Stimulated activated CD4-positive, alpha-beta T cell treated with anti-CD3 and anti-CD28 coated beads, Interleukin-1b, Interleukin-23, amount 100 ng/mL, for 24 hours (primary cell): Measurements from ENCODE around the gene SLC19A3.
"Not testable (repeated sequence)": the region's sequence is repeated elsewhere in the genome, so short reads cannot be mapped to it uniquely, and the experiment has no call there.

Experiments used
- DNase-seq, 4 experiments: peaks; one replicate each; pipeline ENCODE4 v3.0.0-alpha.2; 2020; ENCODE audit warnings: low read depth in 4 of 4, low spot score in 1 of 4

Gene SLC19A3

DNA sequence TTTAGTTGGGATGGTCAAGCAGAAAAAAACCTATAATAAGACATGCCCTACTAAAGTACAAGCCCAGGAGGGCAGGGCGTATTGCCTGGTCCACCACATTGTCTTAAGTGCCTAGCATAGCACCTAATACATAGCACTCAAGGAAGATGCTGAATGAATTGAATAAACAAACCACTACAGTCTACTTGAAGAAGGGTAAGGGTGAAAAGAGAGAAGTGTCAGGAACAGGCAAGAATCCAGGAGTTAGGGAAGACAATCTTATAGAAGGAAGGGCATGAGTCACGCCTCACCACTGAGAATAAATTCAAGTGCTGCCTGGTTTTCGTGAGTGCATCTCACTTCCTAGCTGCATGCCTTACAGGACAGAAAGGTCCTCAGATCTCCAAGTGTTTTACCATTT is 13.9 kb downstream of the SLC19A3 start:
- no peak for DNase-seq

DNA sequence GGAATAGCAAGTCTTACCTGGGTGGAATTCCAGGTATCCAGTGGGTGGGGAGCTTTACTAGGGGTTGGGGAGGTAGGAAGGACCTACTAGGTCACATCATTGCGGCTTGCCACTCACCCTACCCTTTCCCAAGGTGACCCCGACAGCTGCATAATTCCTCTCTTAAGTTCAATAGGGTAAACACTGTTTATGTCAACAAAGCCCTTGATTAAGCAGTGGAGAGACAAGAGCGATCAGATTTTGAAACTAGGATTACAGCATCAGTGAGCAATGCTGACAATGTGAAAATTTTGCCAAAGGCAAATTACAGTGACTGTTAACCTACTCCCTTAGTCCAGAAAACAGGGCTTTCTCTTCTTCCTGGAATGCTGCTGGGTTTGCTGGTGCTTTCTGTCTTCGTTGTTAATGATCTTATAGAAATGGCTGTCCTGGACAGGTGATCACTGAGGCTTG is 14.5 kb downstream of the SLC19A3 start:
- DNase-seq = no peak

DNA sequence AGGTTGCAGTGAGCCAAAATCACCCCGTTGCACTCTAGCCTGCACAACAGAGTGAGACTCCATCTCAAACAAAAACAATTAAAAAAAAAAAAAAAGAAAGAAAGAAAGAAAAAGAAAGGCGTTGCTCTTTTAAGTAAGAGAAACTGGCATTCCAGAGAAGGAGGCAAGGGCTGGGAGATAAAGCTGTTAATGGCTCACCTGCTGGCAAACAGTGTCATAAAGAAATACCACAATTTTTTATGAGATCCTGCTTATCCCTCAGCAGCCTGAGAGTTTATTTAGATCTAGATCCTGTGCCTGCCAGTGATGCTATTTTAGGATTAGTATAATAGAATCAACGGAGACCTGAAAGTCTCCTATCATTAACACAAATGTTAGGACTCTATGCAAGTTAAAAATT is 16.3 kb downstream of the SLC19A3 start:
- no peak for DNase-seq

DNA sequence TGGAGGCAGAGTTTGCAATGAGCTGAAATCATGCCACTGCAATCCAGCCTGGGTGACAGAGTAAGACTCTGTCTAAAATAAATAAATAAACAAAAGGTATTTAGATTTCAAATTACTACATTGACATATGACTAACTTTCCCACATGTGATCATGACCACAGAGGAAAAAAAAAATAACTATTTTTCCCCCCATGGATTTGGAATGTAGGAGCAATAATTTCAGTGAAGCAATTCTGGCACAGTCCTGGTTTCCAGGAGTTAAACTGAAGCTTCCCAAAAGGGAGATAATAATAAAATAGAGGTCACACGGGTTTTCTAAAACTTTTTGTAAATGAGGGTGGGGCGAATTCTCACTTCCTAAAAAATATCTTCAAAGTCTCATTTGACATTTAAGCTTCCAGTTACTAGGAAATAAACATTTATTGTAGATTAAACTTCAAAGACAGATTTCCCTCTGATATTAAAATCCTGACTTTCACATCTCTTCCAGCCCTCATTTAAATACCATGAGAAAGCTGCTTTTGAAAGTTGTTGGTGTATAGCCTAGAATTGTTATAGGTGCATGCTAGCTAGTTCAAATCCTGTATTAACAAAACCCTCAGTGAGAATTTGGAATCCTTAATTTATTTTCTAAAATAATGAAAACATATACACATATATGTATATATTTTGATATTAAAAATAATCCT is 20.7 kb downstream of the SLC19A3 start:
- no peak for DNase-seq

DNA sequence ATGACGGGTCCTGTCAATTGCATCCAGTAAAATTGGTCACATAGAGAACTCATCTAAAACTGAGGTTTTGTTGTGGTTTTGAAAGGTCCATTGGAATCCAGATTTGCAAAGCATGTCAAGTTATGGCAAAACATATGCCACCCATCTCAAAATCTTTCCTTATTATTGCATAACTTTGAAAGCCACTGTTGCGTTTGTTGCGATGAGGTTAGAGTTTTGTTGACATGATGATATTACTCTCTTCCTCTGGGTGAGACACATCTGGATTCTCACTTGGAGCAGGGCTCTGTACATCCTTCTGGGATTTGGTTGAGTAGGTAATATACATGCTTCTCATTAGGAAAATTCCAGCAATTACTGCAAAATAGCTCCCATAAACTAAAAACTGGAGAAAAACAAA is 30.6 kb downstream of the SLC19A3 start:
- no peak for DNase-seq

DNA sequence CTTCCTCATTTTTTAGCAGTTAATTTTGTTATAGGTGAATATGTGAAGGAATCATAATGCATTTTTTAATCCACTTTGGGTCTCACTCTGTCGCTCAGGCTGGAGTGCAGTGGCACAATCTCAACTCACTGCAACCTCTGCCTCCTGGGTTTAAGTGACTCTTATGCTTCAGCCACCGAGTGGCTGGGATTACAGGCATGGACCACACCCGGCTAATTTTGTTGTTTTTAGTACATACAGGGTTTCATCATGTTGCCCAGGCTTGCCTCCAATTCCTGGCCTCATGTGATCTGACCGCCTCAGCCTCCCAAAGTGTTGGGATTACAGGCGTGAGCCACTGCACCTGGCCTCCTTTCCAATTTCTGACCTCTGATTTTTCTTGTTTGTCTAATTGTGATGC is 33.6 kb downstream of the SLC19A3 start:
- DNase-seq = no peak

DNA sequence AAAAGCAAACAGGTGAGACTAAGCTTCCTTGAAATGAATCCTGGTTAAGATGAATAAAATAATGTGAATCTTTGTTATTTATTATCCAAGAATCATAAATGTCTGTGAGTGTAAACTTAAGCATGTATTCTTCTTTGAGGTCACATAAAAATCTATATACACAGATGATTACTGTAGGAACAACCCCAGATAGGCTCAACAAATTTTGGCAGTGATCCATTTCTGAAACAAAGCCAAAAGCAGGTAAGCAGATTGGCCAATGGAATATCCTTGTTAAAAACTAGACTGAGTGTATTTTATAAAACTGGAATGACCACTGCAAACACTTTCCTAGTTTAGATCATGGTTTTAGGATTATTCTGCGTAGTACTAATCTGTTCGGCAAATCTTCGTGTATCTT is 39.9 kb downstream of the SLC19A3 start:
- no peak for DNase-seq

DNA sequence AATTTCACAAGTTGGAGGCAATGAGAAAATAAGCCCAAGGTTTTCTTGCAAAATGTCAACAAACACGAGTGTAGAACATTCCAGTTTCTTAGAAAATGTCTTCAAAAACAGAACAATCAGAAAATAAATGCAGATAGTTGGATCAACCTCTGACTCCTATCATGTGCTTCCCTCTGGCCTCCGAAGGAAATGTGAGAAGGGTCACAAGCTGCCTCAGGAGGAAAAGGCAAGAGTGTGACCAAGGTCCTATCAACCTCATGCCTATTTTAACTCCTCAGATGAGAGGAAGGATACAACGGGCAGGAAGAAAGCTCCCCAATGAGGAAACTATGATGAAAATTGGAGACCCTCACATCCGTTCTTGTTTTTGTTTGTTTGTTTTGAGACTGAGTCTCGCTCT is 43.3 kb downstream of the SLC19A3 start:
- no peak for DNase-seq

DNA sequence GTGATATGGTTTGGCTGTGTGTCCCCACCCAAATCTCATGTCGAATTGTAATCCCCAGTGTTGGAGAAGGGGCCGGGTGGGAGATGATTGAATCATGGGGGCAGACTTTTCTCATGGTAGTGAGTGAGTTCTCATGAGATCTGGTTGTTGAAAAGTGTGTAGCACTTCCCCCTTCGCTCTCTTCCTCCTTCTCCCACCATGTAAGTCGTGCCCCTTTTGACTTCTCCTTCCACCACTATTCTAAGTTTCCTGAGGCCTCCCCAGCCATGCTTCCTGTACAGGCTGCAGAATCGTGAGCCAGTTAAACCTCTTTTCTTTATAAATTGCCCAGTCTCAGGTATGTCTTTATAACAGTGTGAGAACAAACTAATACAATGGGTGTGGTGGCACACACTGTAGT is 44.2 kb downstream of the SLC19A3 start:
- not testable (repeated sequence) for DNase-seq

DNA sequence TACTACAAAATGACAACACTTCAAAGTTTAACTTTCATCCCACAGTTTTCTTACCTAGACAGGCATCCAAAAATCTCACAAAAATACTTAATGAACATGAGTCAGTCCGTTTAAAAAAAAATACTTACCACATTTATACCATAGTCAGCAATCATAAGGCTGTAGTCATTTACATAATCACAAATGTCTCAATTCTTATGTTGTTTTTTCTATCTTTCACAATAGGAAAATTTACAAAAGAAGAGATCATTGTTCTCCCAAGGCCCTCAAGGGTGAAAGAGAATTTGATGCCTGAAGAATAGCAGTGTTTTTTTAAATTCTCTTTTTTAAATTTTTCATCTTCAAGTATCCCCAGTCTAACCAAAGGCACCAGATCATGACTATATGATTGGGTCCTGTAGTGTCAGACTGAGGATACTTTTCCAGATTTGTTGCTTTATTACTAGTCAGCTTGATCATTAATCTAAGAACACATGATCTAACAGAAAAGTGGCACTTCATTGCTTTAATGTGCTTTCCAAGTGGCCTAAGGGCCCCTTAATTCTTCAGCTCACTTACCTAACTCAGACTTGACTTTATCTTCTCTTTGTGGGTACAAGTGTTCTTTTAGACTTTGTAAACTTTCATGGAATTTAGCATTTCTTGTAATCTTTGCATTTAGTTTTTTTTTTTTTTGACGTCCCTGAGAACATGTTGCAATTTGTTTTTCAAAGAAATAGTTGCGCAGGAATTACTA is 46.5 kb downstream of the SLC19A3 start:
- no peak for DNase-seq

DNA sequence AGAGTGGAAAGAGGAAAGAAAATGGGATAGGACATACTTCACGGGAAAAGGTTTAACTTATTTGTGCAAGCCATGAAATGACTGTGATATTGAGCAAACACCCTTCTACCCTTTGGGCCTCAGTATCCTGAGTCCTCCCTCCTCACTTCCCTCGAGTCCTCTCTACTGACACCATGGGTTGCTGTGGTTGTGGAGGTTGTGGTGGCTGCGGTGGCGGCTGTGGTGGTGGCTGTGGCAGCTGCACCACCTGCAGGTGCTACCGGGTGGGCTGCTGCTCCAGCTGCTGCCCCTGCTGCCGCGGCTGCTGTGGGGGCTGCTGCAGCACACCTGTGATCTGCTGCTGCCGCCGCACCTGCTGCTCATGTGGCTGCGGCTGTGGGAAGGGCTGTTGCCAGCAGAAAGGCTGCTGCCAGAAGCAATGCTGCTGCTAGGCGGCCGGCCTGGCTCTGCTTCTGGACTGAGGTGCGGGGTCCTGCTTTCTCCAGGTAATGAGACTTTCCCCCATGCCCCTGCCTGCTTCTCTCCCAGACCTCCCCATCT is 51.1 kb downstream of the SLC19A3 start, which contains the start of gene SCYGR5:
Gene SCYGR5 (plus strand): TSS at position 174 of the 540 bp plus-strand sequence. CDS start 0 bp downstream, at position 174.
- DNase-seq = not testable (repeated sequence)

DNA sequence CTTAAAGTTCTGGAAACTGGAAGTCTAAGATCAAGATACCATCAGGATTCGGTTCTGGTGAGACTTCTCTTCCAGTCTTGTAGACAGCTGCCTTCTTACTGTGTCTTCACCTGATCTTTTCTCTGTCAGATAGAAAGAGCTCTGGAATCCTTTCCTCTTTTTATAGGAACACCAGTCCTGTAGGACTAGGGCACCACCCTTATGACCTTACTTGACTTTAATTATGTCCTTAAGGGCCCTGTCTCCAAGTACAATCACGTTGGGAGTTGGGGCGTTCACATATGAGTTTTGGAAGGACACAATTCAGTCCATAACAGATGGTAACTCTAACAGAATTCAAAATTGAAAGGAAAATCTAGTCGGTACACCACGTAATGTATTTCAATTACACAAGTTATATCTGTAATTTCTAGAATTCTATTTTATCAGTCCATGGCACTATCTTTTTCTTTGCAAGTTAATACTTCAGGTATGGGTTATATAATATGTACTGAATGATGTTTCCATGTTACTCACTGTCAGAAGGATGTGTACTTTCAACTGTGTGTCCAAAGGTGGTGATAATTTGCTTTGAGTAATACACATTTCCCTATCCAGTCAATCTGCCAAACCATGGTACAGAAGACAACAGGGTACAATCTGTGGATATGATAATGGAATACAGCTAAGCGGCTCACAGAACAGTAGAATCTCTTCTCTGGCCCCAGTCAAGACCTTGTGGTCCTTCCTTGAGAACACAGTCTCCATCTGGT is 52.5 kb downstream of the SLC19A3 start:
- no peak for DNase-seq

DNA sequence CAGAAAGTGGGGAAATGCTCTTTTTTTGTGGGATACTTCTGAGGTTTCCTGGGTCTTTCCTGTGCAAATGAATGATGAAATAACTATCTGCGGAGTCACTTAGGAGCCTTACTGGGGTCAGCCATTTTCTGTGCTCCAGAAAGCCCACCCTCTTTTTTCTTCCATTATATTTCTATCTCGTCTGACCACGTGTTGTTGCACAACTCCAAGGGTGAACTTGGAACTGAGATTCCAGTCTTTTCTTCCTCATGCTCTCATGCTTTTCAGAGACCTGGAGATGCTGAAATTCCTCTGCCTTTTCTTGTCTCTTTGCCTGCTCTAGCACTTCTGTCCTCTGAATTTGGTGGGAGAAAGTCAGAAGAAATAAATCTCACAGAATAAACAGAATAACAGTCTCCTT is 56.0 kb downstream of the SLC19A3 start:
- no peak for DNase-seq

DNA sequence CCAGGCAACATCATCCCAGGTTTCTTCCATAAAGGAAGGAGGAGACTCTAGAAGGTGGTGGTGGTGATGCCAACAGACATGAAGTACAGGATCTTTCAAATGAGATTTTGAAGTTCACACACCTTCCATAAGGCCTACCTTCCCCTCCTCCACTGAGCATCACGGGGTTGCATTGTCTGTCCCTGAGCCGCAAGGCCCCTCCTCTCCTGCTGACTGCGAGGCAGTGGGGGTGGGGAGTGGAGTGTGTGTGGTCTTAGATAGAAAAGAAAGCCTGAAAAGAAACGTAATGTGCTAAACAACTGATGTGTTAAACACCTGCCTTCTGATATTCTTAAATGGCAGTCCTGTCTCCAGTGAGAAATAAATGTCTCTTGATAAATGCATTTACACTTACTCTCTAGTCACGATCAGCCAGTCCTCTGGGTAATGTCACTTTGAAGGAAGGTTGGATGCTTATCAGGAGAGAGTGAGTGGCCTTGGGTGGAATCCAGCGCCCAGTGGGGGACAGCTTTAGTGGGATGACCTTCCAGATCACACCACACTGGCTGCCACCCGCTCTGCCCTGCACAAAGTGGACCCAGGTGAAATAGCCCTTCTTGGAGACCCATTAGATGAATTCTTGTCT is 56.7 kb downstream of the SLC19A3 start:
- no peak for DNase-seq

DNA sequence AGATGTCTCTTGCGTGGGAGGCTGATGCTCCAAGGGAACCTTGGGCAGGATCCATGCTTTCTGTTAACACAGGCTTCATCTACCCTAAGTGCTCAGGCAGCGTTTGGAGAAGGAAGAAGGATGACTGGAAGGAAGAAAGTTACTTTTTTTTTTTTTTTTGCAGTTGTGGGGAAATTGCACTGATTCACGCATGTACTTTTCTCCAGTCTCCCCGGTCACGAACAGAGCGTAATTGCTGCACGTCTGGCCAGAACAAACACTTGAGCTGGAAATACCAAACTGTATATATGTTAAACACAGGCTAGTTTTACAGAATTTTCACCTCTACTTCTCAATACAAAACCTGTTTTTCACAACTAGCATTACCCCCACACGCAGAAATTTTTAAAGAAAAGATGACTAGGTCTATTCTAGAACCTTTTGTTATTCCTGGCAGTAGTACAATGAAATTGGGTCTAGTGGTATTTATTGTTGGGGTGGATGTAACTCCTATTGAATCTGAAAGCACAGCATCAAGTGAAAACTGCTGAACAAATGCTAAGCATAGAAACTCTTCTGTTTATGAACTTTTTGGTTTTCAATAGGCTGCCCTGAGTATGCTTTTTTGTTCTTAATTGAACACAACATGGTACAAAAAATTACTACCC is 60.5 kb downstream of the SLC19A3 start:
- no peak for DNase-seq

DNA sequence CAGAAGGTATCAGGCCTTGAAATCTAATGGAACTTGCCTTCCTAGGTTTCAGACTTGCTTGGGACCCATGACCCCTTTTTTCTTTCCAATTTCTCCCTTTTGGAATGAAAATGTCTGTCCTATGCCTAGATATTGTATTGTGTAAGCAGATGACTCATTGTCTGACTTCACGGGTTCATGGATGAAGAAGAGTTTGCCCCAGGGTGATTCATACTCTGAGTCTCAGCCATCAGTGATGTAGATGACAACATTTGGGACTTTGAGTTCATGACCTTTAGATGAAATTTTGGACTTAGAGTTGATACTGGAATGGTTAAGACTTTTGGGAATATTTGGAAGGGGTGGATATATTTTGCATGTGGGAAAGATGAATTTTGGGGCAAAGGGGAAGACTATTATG is 62.4 kb downstream of the SLC19A3 start:
- no peak for DNase-seq

DNA sequence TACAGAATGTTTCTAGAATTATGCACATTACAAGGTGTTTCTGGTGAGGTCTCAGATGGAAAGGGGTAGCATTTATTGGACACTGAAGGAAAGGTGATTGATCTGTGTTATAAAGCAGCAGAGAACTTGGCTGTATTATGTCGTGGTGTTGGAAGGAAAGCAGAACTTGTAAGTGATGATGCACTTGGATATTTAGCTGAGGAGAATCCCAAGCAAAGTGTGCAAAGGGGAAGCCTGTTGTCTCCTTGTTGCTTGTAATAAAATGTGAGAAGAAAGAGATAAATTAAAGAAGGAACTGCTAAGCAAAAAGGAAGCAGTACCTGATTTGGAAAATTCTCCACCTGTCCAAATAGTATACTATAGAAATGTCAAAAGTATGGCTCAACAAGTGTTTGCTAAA is 63.4 kb downstream of the SLC19A3 start:
- no peak for DNase-seq

DNA sequence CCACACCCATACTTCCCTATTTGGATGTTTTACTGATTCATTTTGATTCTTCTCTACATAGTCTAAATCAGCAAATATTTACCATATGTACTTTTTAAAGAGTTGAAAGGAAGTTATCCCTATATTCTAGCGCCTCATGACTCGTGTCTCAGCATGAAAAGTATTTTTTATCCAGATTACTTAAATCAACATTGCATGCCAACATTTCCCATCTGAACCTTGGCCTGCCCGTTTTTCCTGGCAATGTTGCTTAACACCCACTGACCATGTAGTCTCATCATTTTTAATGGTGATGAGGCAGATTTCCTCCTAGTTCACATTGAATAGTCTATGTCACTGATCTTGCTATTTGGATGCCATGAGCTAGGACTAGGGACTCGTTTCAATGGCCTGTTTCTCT is 64.4 kb downstream of the SLC19A3 start:
- no peak for DNase-seq

DNA sequence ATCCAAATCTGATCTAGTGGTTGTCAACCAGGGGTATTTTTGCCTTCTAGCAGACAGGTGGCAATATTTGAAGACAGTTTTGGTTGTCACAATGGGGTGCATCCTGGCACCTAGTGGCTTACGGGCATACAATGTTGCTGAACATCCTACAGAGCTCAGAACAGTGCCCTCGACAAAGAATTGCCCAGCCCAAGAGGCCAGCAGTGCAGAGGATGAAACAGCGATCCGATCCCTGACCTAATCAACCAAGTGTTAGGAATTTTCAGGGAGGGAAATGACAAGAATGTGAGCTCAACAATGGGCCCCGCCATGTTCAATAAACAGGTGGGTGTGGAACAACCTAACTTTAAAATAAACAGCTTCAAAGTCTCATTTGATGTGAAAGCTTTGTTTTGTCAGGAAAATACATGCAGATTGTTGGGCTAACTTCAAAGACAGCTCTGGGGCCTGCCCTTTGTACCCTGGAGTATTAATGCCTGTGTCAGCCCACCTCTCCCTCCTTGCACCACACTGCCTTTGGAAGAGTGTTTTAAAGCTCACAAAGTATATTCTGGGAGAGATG is 73.8 kb downstream of the SLC19A3 start:
- DNase-seq = no peak

DNA sequence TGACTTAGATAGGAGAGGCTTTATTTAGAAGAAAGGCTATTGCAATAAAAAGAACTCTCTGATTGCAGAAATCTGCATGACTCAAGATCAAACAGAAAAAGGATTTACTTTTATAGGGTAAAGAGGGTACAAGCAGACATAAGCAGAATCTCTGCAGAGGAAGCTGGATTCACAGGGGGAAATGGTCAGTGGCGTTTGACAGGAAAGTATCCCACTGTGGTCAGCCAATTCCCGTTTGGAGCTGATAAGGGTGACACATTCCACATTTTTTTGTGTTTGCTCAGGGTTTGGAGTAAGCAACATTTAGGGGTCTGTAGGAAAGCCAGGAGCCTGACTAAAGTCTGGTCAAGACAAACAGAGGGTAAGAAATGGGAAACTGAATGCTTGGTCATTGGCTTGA is 75.2 kb downstream of the SLC19A3 start:
- DNase-seq = no peak
